HEK293 (cell line): ENCODE results near the gene MAGI2.

ENCODE experiments used
- BCL11B ChIP-seq: fragments of 450-650 bp; formaldehyde crosslinking; IDR thresholded peaks from 2 replicates; pipeline ENCODE4 v1.5.1; 2016; ENCODE audit warnings: low read depth, missing biosample characterization, missing genetic modification characterization
- HOXA7 ChIP-seq: sonication (generic); formaldehyde crosslinking; IDR thresholded peaks from 2 replicates; pipeline ENCODE4 v1.8.1; 2022; ENCODE audit warnings: missing genetic modification reagents, borderline replicate concordance
- HOXC10 ChIP-seq: sonication (generic); formaldehyde crosslinking; IDR thresholded peaks from 2 replicates; pipeline ENCODE4 v1.8.1; 2023; ENCODE audit warnings: mild to moderate bottlenecking, missing genetic modification reagents
- KLF1 ChIP-seq: fragments of 450-650 bp; formaldehyde crosslinking; IDR thresholded peaks from 2 replicates; pipeline ENCODE4 v1.5.1; 2016; ENCODE audit warnings: missing biosample characterization, missing genetic modification characterization
- KLF7 ChIP-seq: fragments of 450-650 bp; formaldehyde crosslinking; IDR thresholded peaks from 2 replicates; pipeline ENCODE4 v1.5.1; 2016; ENCODE audit warnings: missing biosample characterization, missing genetic modification characterization, borderline replicate concordance
- PRDM1 ChIP-seq: fragments of 450-650 bp; formaldehyde crosslinking; IDR thresholded peaks from 2 replicates; pipeline ENCODE4; 2016; ENCODE audit warnings: missing biosample characterization, missing genetic modification characterization
- RBAK ChIP-seq: fragments of 450-650 bp; formaldehyde crosslinking; IDR thresholded peaks from 2 replicates; pipeline ENCODE4 v1.5.1; 2016; ENCODE audit warnings: missing biosample characterization, missing genetic modification characterization
- SALL2 ChIP-seq: fragments of 450-650 bp; formaldehyde crosslinking; IDR thresholded peaks from 2 replicates; pipeline ENCODE4 v1.5.0; 2017; ENCODE audit warnings: missing biosample characterization, mild to moderate bottlenecking, missing genetic modification characterization, borderline replicate concordance
- YY2 ChIP-seq: fragments of 450-650 bp; formaldehyde crosslinking; IDR thresholded peaks from 2 replicates; pipeline ENCODE4 v1.5.1; 2016; ENCODE audit warnings: missing biosample characterization, missing genetic modification characterization
- ZBTB7A ChIP-seq: fragments of 450-650 bp; formaldehyde crosslinking; IDR thresholded peaks from 2 replicates; pipeline ENCODE4 v1.5.1; 2016; ENCODE audit warnings: low read depth, missing biosample characterization, missing genetic modification characterization
- ZNF155 ChIP-seq: fragments of 450-650 bp; formaldehyde crosslinking; IDR thresholded peaks from 2 replicates; pipeline ENCODE4 v1.5.1; 2016; ENCODE audit warnings: missing biosample characterization, missing genetic modification characterization
- ZNF174 ChIP-seq: fragments of 450-650 bp; formaldehyde crosslinking; IDR thresholded peaks from 2 replicates; pipeline ENCODE4 v1.5.0; 2017; ENCODE audit warnings: missing biosample characterization, mild to moderate bottlenecking, missing genetic modification characterization
- ZNF223 ChIP-seq: fragments of 450-650 bp; formaldehyde crosslinking; IDR thresholded peaks from 2 replicates; pipeline ENCODE4 v1.5.1; 2016; ENCODE audit warnings: missing biosample characterization, missing genetic modification characterization
- ZNF239 ChIP-seq: fragments of 450-650 bp; formaldehyde crosslinking; IDR thresholded peaks from 2 replicates; pipeline ENCODE4 v1.5.1; 2016; ENCODE audit warnings: missing biosample characterization, missing genetic modification characterization
- ZNF280C ChIP-seq: fragments of 450-650 bp; formaldehyde crosslinking; IDR thresholded peaks from 2 replicates; pipeline ENCODE4 v1.5.1; 2016; ENCODE audit warnings: missing biosample characterization, missing genetic modification characterization
- ZNF280D ChIP-seq: fragments of 450-650 bp; formaldehyde crosslinking; IDR thresholded peaks from 2 replicates; pipeline ENCODE4 v1.5.1; 2016; ENCODE audit warnings: missing biosample characterization, missing genetic modification characterization
- ZNF416 ChIP-seq: fragments of 450-650 bp; formaldehyde crosslinking; IDR thresholded peaks from 2 replicates; pipeline ENCODE4 v1.5.1; 2016; ENCODE audit warnings: missing biosample characterization, missing genetic modification characterization
- ZNF529 ChIP-seq: fragments of 450-650 bp; formaldehyde crosslinking; IDR thresholded peaks from 2 replicates; pipeline ENCODE4 v1.5.1; 2017; ENCODE audit warnings: missing genetic modification characterization, missing biosample characterization; ENCODE audit not compliant: insufficient replicate concordance
- ZNF571 ChIP-seq: fragments of 450-650 bp; formaldehyde crosslinking; IDR thresholded peaks from 2 replicates; pipeline ENCODE4 v1.5.0; 2017; ENCODE audit warnings: missing biosample characterization, missing genetic modification characterization
- ZNF654 ChIP-seq: fragments of 450-650 bp; formaldehyde crosslinking; IDR thresholded peaks from 2 replicates; pipeline ENCODE4 v1.5.1; 2016; ENCODE audit warnings: low read depth, missing biosample characterization, missing genetic modification characterization
- ZNF670 ChIP-seq: fragments of 450-650 bp; formaldehyde crosslinking; IDR thresholded peaks from 2 replicates; pipeline ENCODE4 v1.5.1; 2016; ENCODE audit warnings: missing biosample characterization, missing genetic modification characterization, low read depth
- ZNF777 ChIP-seq: fragments of 450-650 bp; formaldehyde crosslinking; IDR thresholded peaks from 2 replicates; pipeline ENCODE4 v1.5.1; 2017; ENCODE audit warnings: missing biosample characterization, missing genetic modification characterization, borderline replicate concordance
- ZNF830 ChIP-seq: fragments of 450-650 bp; IDR thresholded peaks from 2 replicates; pipeline ENCODE4 v1.5.0; 2018; ENCODE audit warnings: missing biosample characterization, missing genetic modification characterization, low read depth, mild to moderate bottlenecking, moderate library complexity
- ZSCAN30 ChIP-seq: fragments of 450-650 bp; IDR thresholded peaks from 2 replicates; pipeline ENCODE4 v1.5.1; 2018; ENCODE audit warnings: missing biosample characterization, mild to moderate bottlenecking, missing genetic modification characterization, moderate library complexity
- TF ChIP-seq, protein P1 (sequence below): fragments of 450-650 bp; formaldehyde crosslinking; IDR thresholded peaks from 2 replicates; pipeline ENCODE4 v1.5.1; 2016; ENCODE audit warnings: missing biosample characterization, missing genetic modification characterization
- TF ChIP-seq, protein P2 (sequence below): fragments of 450-650 bp; formaldehyde crosslinking; IDR thresholded peaks from 2 replicates; pipeline ENCODE4 v1.5.1; 2016; ENCODE audit warnings: missing biosample characterization, missing genetic modification characterization
- TF ChIP-seq, protein P3 (sequence below): fragments of 450-650 bp; formaldehyde crosslinking; IDR thresholded peaks from 2 replicates; pipeline ENCODE4 v1.5.1; 2016; ENCODE audit warnings: missing biosample characterization, missing genetic modification characterization, borderline replicate concordance

Gene MAGI2

DNA sequence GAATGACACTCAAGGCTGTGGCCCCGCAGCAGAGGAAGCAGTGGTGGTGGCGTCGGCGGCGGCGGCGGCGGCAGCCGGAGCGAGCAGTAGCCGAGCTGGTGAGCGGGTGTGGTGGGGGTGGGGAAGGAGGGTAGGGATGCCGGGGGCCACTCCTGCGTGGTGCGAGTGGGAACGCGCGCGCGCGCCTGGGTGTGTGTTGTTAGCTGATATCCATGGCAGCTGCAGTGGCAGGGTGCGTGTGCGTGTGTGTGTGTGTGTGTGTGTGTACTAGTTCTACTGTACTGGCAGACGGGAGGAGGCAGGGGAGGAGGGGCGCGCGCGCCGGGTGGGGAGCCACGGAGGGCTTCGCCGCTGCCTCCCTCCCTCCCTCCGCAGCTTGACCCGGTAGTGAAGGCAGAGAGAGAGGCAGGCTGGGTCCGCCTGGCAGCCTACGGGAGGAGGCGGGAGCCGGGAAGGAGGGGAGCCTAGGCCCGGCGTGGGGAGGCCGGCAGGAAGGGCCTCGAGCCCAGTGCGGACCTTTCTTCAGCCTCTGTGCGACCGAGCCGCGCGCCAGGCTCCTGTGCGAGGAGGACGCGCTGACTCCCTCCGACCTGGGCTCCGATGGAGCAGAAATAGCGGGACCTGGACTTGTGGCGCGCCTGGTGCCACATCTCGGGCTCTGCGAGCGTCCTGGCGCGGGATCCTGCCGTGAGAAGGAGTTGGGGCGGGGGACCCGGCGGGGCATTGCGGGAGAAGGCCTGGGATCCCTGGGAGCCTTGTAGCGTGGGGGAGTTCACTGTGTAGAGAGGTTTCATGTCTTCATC lies at the start of gene MAGI2 (continued):
- TF ChIP-seq ZNF529 (tag by site-specific recombination) (no peak), PRDM1 (tag by site-specific recombination) (no peak), KLF1 (tag by site-specific recombination) (peak; percentile 77), RBAK (tag by site-specific recombination) (no peak), ZNF830 (tag by site-specific recombination) (no peak), HOXC10 (CRISPR knock-in tag) (no peak), KLF7 (peak; percentile 81; the same call in 1 of the 2 replicates), ZNF223 (tag by site-specific recombination) (no peak), YY2 (tag by site-specific recombination) (peak; percentile 69; the same call in 1 of the 2 replicates), ZSCAN30 (tag by site-specific recombination) (0 out of 2 replicates have a peak, but pooled peaks have one; percentile 38), ZNF416 (no peak), ZNF280C (tag by site-specific recombination) (no peak), ZNF670 (tag by site-specific recombination) (no peak), ZNF280D (tag by site-specific recombination) (no peak), ZNF571 (no peak), ZNF239 (tag by site-specific recombination) (peak; percentile 82), ZNF155 (tag by site-specific recombination) (no peak), ZNF777 (tag by site-specific recombination) (no peak), SALL2 (tag by site-specific recombination) (no peak), ZNF654 (tag by site-specific recombination) (no peak), BCL11B (tag by site-specific recombination) (no peak), HOXA7 (CRISPR knock-in tag) (no peak), ZNF174 (tag by site-specific recombination) (no peak), ZBTB7A (tag by site-specific recombination) (peak; percentile 82)
- TF ChIP-seq, protein P1, sequence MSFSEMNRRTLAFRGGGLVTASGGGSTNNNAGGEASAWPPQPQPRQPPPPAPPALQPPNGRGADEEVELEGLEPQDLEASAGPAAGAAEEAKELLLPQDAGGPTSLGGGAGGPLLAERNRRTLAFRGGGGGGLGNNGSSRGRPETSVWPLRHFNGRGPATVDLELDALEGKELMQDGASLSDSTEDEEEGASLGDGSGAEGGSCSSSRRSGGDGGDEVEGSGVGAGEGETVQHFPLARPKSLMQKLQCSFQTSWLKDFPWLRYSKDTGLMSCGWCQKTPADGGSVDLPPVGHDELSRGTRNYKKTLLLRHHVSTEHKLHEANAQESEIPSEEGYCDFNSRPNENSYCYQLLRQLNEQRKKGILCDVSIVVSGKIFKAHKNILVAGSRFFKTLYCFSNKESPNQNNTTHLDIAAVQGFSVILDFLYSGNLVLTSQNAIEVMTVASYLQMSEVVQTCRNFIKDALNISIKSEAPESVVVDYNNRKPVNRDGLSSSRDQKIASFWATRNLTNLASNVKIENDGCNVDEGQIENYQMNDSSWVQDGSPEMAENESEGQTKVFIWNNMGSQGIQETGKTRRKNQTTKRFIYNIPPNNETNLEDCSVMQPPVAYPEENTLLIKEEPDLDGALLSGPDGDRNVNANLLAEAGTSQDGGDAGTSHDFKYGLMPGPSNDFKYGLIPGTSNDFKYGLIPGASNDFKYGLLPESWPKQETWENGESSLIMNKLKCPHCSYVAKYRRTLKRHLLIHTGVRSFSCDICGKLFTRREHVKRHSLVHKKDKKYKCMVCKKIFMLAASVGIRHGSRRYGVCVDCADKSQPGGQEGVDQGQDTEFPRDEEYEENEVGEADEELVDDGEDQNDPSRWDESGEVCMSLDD (tag by site-specific recombination) = peak; percentile 92
- TF ChIP-seq, protein P2, sequence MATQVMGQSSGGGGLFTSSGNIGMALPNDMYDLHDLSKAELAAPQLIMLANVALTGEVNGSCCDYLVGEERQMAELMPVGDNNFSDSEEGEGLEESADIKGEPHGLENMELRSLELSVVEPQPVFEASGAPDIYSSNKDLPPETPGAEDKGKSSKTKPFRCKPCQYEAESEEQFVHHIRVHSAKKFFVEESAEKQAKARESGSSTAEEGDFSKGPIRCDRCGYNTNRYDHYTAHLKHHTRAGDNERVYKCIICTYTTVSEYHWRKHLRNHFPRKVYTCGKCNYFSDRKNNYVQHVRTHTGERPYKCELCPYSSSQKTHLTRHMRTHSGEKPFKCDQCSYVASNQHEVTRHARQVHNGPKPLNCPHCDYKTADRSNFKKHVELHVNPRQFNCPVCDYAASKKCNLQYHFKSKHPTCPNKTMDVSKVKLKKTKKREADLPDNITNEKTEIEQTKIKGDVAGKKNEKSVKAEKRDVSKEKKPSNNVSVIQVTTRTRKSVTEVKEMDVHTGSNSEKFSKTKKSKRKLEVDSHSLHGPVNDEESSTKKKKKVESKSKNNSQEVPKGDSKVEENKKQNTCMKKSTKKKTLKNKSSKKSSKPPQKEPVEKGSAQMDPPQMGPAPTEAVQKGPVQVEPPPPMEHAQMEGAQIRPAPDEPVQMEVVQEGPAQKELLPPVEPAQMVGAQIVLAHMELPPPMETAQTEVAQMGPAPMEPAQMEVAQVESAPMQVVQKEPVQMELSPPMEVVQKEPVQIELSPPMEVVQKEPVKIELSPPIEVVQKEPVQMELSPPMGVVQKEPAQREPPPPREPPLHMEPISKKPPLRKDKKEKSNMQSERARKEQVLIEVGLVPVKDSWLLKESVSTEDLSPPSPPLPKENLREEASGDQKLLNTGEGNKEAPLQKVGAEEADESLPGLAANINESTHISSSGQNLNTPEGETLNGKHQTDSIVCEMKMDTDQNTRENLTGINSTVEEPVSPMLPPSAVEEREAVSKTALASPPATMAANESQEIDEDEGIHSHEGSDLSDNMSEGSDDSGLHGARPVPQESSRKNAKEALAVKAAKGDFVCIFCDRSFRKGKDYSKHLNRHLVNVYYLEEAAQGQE = no peak
- TF ChIP-seq, protein P3, sequence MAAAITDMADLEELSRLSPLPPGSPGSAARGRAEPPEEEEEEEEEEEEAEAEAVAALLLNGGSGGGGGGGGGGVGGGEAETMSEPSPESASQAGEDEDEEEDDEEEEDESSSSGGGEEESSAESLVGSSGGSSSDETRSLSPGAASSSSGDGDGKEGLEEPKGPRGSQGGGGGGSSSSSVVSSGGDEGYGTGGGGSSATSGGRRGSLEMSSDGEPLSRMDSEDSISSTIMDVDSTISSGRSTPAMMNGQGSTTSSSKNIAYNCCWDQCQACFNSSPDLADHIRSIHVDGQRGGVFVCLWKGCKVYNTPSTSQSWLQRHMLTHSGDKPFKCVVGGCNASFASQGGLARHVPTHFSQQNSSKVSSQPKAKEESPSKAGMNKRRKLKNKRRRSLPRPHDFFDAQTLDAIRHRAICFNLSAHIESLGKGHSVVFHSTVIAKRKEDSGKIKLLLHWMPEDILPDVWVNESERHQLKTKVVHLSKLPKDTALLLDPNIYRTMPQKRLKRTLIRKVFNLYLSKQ (tag by site-specific recombination) = no peak
